Stimulated activated CD8-positive, alpha-beta memory T cell treated with anti-CD3 and anti-CD28 coated beads, Interleukin-2, amount 100 ng/mL, for 1 hour (primary cell): Measurements from ENCODE around the gene NGEF.

Source experiments
- DNase-seq, 2 donors: peaks; one replicate each; pipeline ENCODE4 v3.0.0-alpha.2; 2020; ENCODE audit warnings: low read depth in 2 of 2

NGEF gene

GRCh38 chr2:232997749-232998665, 15.0 kb downstream of the NGEF start:
- DNase-seq, result no peak

GRCh38 chr2:232994446-232994845, 18.6 kb downstream of the NGEF start:
- DNase-seq, result no peak

GRCh38 chr2:232993231-232993821, 19.7 kb downstream of the NGEF start:
- no peak for DNase-seq

GRCh38 chr2:232986155-232986554, 26.9 kb downstream of the NGEF start:
- DNase-seq, result no peak

- DNase-seq, result no peak
These were observed 28.4 kb downstream of the NGEF start for GRCh38 chr2:232984451-232985207.

GRCh38 chr2:232983669-232984140, 29.4 kb downstream of the NGEF start:
- DNase-seq, result no peak

- no peak for DNase-seq
These were observed 30.0 kb downstream of the NGEF start for GRCh38 chr2:232982926-232983668.

- no peak for DNase-seq
These were observed 31.2 kb downstream of the NGEF start for GRCh38 chr2:232981767-232982360.

GRCh38 chr2:232981356-232981755, 31.7 kb downstream of the NGEF start:
- no peak for DNase-seq

GRCh38 chr2:232980683-232981082, 32.4 kb downstream of the NGEF start:
- no peak for DNase-seq

GRCh38 chr2:232979871-232980461, 33.1 kb downstream of the NGEF start:
- DNase-seq, result no peak

- DNase-seq, result no peak
These were observed 35.6 kb downstream of the NGEF start for GRCh38 chr2:232977438-232977971.

- DNase-seq, result no peak
These were observed 36.2 kb downstream of the NGEF start for GRCh38 chr2:232976666-232977437.

GRCh38 chr2:232976176-232976575, 36.9 kb downstream of the NGEF start:
- no peak for DNase-seq

GRCh38 chr2:232974396-232974795, 38.7 kb downstream of the NGEF start:
- DNase-seq, result no peak

- DNase-seq, result no peak
These were observed 39.3 kb downstream of the NGEF start for GRCh38 chr2:232973796-232974195.

GRCh38 chr2:232973011-232973735, 39.9 kb downstream of the NGEF start:
- DNase-seq, result no peak

GRCh38 chr2:232971744-232972143, 41.3 kb downstream of the NGEF start:
- no peak for DNase-seq

GRCh38 chr2:232970051-232970450, 43.0 kb downstream of the NGEF start:
- no peak for DNase-seq
